ENCODE results near the gene CNTD1.

Gene CNTD1

DNA sequence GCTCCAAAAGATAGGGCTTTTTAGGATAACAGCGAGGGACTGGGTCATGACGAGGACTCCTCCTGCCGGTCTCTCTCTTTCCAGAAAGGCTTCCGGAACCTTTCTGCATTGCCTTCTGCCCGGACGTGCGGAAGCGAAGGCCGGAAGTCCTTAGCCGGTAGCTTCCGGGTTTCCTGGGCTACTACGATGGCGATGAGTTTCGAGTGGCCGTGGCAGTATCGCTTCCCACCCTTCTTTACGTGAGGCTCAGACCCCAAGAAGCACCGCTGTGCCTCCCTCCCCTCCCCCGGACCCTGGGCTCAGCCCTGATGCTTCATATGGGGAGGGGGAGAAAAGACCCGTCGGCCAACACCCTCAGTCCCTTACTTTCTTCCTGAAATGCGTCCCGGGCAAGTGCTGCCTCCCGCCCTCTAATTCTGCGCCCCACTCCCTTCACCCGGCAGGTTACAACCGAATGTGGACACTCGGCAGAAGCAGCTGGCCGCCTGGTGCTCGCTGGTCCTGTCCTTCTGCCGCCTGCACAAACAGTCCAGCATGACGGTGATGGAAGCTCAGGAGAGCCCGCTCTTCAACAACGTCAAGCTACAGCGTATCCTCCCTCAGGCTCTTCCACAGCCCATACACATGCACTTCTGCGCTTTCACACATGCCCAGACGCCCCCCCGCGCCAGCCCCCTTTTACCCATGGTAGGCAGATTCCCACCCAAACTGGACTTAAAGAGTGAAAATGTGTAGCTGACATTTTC lies 25.2 kb upstream of the CNTD1 start, which contains the start of gene VPS25 (continued):
- peak; percentile 86 for TF ChIP-seq SP7 (tag by site-specific recombination; IDR thresholded peaks at IDR 0.05)
- TF ChIP-seq SP3 (tag by site-specific recombination; IDR thresholded peaks at IDR 0.05), result peak; percentile 53
- TF ChIP-seq ZBTB21 (tag by site-specific recombination; IDR thresholded peaks at IDR 0.05), result peak; percentile 45; the same call in 1 of the 2 replicates
- TF ChIP-seq ZFP69B (tag by site-specific recombination; IDR thresholded peaks at IDR 0.05), result peak; percentile 81
- peak; percentile 94 for TF ChIP-seq REPIN1 (tag by site-specific recombination; IDR thresholded peaks at IDR 0.05; ENCODE audit: low read depth)
- TF ChIP-seq ZFP37 (tag by site-specific recombination; IDR thresholded peaks at IDR 0.05), result peak; percentile 60; the same call in 1 of the 2 replicates
- TF ChIP-seq, protein P1, sequence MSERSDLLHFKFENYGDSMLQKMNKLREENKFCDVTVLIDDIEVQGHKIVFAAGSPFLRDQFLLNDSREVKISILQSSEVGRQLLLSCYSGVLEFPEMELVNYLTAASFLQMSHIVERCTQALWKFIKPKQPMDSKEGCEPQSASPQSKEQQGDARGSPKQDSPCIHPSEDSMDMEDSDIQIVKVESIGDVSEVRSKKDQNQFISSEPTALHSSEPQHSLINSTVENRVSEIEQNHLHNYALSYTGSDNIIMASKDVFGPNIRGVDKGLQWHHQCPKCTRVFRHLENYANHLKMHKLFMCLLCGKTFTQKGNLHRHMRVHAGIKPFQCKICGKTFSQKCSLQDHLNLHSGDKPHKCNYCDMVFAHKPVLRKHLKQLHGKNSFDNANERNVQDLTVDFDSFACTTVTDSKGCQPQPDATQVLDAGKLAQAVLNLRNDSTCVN (tag by site-specific recombination; optimal IDR thresholded peaks at IDR 0.05), result peak; percentile 26
- TF ChIP-seq IKZF3 (tag by site-specific recombination; IDR thresholded peaks at IDR 0.05), result 0 out of 2 replicates have a peak, but pooled peaks have one; percentile 27
- TF ChIP-seq, protein P2, sequence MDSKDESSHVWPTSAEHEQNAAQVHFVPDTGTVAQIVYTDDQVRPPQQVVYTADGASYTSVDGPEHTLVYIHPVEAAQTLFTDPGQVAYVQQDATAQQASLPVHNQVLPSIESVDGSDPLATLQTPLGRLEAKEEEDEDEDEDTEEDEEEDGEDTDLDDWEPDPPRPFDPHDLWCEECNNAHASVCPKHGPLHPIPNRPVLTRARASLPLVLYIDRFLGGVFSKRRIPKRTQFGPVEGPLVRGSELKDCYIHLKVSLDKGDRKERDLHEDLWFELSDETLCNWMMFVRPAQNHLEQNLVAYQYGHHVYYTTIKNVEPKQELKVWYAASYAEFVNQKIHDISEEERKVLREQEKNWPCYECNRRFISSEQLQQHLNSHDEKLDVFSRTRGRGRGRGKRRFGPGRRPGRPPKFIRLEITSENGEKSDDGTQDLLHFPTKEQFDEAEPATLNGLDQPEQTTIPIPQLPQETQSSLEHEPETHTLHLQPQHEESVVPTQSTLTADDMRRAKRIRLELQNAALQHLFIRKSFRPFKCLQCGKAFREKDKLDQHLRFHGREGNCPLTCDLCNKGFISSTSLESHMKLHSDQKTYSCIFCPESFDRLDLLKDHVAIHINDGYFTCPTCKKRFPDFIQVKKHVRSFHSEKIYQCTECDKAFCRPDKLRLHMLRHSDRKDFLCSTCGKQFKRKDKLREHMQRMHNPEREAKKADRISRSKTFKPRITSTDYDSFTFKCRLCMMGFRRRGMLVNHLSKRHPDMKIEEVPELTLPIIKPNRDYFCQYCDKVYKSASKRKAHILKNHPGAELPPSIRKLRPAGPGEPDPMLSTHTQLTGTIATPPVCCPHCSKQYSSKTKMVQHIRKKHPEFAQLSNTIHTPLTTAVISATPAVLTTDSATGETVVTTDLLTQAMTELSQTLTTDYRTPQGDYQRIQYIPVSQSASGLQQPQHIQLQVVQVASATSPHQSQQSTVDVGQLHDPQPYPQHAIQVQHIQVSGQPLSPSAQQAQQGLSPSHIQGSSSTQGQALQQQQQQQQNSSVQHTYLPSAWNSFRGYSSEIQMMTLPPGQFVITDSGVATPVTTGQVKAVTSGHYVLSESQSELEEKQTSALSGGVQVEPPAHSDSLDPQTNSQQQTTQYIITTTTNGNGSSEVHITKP (tag by site-specific recombination; IDR thresholded peaks at IDR 0.05), result 0 out of 2 replicates have a peak, but pooled peaks have one; percentile 33
- TF ChIP-seq TRIM28 (IDR thresholded peaks at IDR 0.05; ENCODE audit: borderline replicate concordance, low read length), result peak; percentile 68; the same call in 1 of the 2 replicates
- peak; percentile 92 for TF ChIP-seq ZNF2 (tag by site-specific recombination; IDR thresholded peaks at IDR 0.05)
- peak; percentile 14; the same call in 1 of the 2 replicates for TF ChIP-seq OVOL3 (tag by site-specific recombination; IDR thresholded peaks at IDR 0.05)
- peak; percentile 54 for TF ChIP-seq ZBTB8A (tag by site-specific recombination; IDR thresholded peaks at IDR 0.05)

DNA sequence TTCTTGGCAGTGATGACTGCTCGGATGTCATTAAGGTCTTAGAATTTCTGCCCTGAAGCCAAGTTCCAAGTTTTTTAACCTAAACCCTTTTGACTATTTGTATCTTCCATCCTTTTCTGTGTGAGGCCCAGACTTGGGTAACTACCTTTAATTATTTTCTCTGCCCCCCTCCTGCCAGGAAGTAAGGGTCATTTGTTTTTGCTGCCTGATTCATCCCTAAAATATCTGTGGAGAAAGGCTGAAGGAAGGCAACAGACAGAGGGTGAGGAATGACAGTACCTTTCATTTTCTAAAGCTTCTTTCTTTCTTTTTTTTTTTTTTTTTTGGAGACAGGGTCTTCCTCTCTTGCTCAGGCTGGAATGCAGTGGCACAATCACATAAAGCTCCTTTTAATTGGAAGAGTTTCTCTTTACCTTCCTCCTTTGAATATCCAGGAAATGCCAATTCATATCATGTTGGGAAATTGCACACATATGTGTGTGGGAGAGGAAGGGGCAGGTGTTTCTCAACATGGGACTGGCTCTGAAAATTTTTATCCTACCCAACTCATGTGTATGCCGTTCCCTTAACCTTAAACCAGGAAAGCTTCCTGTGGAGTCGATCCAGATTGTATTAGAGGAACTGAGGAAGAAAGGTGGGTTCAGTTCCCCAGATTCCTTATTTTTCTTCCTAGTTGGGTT lies 24.5 kb upstream of the CNTD1 start:
- peaks cover 32 to 47% of the 10 kb centered on the region in 2 experiments for H3K36me3 ChIP-seq (ENCODE audit: control insufficient read depth in 2 of 2, insufficient read depth in 1 of 2, low read length in 2 of 2)
- no peaks in the 10 kb centered on the region for H3K9me3 ChIP-seq (ENCODE audit: control insufficient read depth, insufficient read depth, low read depth, low read length)
- TF ChIP-seq PRDM1 (tag by site-specific recombination; IDR thresholded peaks at IDR 0.05) (peak; percentile 54; the same call in 1 of the 2 replicates), KLF8 (tag by site-specific recombination; IDR thresholded peaks at IDR 0.05) (no peak)
- TF ChIP-seq, protein P3, sequence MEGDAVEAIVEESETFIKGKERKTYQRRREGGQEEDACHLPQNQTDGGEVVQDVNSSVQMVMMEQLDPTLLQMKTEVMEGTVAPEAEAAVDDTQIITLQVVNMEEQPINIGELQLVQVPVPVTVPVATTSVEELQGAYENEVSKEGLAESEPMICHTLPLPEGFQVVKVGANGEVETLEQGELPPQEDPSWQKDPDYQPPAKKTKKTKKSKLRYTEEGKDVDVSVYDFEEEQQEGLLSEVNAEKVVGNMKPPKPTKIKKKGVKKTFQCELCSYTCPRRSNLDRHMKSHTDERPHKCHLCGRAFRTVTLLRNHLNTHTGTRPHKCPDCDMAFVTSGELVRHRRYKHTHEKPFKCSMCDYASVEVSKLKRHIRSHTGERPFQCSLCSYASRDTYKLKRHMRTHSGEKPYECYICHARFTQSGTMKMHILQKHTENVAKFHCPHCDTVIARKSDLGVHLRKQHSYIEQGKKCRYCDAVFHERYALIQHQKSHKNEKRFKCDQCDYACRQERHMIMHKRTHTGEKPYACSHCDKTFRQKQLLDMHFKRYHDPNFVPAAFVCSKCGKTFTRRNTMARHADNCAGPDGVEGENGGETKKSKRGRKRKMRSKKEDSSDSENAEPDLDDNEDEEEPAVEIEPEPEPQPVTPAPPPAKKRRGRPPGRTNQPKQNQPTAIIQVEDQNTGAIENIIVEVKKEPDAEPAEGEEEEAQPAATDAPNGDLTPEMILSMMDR (tag by site-specific recombination; IDR thresholded peaks at IDR 0.05), result no peak
- ChIA-PET POLR2A (interaction anchor here (0.6 to 2.5 kb wide), 17 partner anchors 9 to 1277 kb away, joined by 3 to 17 read pairs (median 5); partner anchors contain the start of genes BECN1, CNTD1, COA3 and MLX), CTCF (interaction anchor here (0.6 to 4.6 kb wide), 7 partner anchors 11 to 196 kb away, joined by 3 to 32 read pairs (median 3); partner anchors contain the start of gene PSMC3IP)
- H3K27ac ChIP-seq (ENCODE audit: extremely low read depth, low read depth, low read length), result peak overlapping the region; percentile 64
- peaks cover 4% of the 10 kb centered on the region; the same call in 1 of the 2 replicates for H3K4me1 ChIP-seq (ENCODE audit: control insufficient read depth, insufficient read depth, low read length)
- peak overlapping the region; percentile 94 for H3K4me3 ChIP-seq (ENCODE audit: low read depth, low read length)
